ENCODE data around the gene PTF1A.

DNA sequence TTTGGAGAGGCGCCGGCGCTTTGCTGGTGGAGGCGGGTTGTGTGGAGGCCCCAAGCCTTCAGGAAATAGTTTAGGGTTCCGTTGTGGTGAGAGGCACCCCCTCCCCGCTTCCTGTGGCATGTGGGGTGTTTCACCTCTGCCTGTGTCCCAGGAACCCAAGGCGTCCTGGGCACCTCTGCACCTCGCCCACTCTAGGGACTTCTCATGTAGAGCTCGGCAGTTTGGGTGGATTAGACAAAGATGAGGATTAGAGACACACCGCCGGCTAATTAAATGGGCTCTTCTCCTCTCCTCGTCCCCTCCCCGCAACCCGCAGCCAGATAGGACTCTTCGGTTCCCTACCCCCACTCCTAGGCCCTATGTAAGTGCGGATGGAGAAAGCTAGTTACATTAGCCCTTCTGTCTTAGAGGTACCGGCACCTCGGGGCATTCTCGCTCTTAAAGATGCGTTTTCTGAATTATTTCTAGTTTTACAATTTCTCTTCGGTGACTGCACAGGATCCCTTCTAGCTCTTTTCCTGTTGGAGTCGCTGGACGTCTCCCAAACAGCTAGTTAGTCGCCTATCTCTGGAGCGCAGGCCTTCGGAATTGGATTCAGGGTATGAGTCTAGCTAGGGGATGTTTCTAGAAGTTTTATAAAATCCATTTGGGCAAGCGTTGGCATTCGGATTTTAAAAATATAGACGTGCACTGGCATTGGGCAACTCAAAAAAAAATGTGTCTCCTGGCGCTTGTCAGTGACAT lies 7.8 kb downstream of the PTF1A start:
- TF ChIP-seq CTCF (optimal IDR thresholded peaks at IDR 0.05 in 1 of 3, IDR thresholded peaks at IDR 0.05 in 1 of 3, conservative IDR thresholded peaks at IDR 0.05 in 1 of 3; ENCODE audit: extremely low read depth in 1 of 3, insufficient read depth in 2 of 3, low read length in 3 of 3) (no peak), EZH2 (IDR thresholded peaks at IDR 0.05; ENCODE audit: low read length) (no peak)

Measured in keratinocyte (primary cell).